ENCODE measurements around the gene KCNQ2. TPM values are rescaled to one million over a fixed set of nuclear protein-coding genes. Genes with fewer than 3 reads are reported as not detected.

The KCNQ2 gene
- total RNA-seq, 1 donor from 2014 or later: not detected

GRCh38 chr20:63441136-63442099 is 31.0 kb downstream of the KCNQ2 start:
- Histone ChIP-seq H3K27me3 (ENCODE audit: low read depth) (peaks cover 24% of the 10 kb centered on the region), H3K4me3 (no peak overlapping the region), H3K9me3 (no peaks in the 10 kb centered on the region), H3K27ac (no peak overlapping the region), H3K4me1 (no peaks in the 10 kb centered on the region), H3K36me3 (no peaks in the 10 kb centered on the region)
- ATAC-seq (peak in 1 of 2 donors; percentile 11), DNase-seq (no peak)
- intact Hi-C loops (cut with DNase I): no loop called here
- TF ChIP-seq, protein P1, sequence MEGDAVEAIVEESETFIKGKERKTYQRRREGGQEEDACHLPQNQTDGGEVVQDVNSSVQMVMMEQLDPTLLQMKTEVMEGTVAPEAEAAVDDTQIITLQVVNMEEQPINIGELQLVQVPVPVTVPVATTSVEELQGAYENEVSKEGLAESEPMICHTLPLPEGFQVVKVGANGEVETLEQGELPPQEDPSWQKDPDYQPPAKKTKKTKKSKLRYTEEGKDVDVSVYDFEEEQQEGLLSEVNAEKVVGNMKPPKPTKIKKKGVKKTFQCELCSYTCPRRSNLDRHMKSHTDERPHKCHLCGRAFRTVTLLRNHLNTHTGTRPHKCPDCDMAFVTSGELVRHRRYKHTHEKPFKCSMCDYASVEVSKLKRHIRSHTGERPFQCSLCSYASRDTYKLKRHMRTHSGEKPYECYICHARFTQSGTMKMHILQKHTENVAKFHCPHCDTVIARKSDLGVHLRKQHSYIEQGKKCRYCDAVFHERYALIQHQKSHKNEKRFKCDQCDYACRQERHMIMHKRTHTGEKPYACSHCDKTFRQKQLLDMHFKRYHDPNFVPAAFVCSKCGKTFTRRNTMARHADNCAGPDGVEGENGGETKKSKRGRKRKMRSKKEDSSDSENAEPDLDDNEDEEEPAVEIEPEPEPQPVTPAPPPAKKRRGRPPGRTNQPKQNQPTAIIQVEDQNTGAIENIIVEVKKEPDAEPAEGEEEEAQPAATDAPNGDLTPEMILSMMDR (IDR thresholded peaks at IDR 0.05): no peak

- no peak overlapping the region for H3K4me3 ChIP-seq
- H3K27ac ChIP-seq: no peak overlapping the region
- TF ChIP-seq, protein P1 (IDR thresholded peaks at IDR 0.05): no peak
- no peaks in the 10 kb centered on the region for H3K9me3 ChIP-seq
- DNase-seq (no peak), ATAC-seq (no peak)
- H3K27me3 ChIP-seq (ENCODE audit: low read depth): peaks cover 20% of the 10 kb centered on the region
- no peaks in the 10 kb centered on the region for H3K4me1 ChIP-seq
- intact Hi-C loops (cut with DNase I): no loop called here
- H3K36me3 ChIP-seq: no peaks in the 10 kb centered on the region
These were observed 32.0 kb downstream of the KCNQ2 start for GRCh38 chr20:63440366-63440955.

DNA sequence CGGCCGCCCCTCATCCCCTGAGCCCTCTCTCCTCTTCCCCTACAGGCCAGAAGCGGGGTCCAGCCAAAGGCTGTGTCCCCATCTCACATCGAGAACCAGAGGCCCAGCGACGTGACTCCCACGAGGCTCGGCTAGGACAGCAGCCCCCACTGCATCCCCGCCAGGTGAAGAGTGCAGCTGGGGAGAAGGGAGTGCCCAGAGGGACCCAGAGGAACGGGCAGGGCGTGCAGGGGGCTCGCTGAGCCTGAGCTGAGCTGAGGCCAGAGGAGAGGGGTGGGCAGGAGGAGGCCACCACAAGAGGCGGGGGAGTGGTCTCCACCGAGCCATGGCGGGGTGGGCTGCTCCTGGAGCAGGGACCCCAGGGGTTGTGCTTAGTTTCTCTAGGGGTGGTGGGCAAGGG is 32.6 kb downstream of the KCNQ2 start:
- H3K4me3 ChIP-seq: no peak overlapping the region
- no peaks in the 10 kb centered on the region for H3K9me3 ChIP-seq
- no peaks in the 10 kb centered on the region for H3K36me3 ChIP-seq
- TF ChIP-seq, protein P1 (IDR thresholded peaks at IDR 0.05): no peak
- intact Hi-C loops (cut with DNase I): no loop called here
- ATAC-seq (no peak), DNase-seq (no peak)
- H3K4me1 ChIP-seq: no peaks in the 10 kb centered on the region
- H3K27ac ChIP-seq: no peak overlapping the region
- peaks cover 21% of the 10 kb centered on the region for H3K27me3 ChIP-seq (ENCODE audit: low read depth)

DNA sequence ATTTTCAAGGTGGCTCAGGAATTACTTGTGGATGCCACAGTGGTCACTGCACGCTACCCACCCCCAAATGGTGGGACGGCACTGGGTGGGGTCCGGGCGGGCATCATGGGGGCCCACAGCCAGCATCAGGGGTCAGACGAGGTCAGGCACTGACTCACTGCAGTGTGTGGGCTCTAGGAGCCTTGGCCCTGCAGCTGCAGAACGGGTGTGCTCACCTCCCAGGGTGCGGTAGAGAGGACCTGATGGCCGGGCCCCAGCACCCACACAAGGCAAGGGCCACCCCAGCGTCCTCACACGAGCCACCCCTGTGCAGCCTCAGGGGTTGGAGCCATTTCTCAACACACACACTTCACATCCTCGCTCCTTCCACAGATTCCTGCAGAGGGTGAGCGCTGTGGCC is 34.3 kb downstream of the KCNQ2 start:
- intact Hi-C loops (cut with DNase I): no loop called here
- Histone ChIP-seq H3K9me3 (no peaks in the 10 kb centered on the region), H3K27ac (no peak overlapping the region), H3K4me3 (no peak overlapping the region), H3K27me3 (ENCODE audit: low read depth) (peaks cover 26% of the 10 kb centered on the region), H3K4me1 (no peaks in the 10 kb centered on the region), H3K36me3 (no peaks in the 10 kb centered on the region)
- DNase-seq: no peak
- TF ChIP-seq, protein P1 (IDR thresholded peaks at IDR 0.05): no peak
- no peak for ATAC-seq

DNA sequence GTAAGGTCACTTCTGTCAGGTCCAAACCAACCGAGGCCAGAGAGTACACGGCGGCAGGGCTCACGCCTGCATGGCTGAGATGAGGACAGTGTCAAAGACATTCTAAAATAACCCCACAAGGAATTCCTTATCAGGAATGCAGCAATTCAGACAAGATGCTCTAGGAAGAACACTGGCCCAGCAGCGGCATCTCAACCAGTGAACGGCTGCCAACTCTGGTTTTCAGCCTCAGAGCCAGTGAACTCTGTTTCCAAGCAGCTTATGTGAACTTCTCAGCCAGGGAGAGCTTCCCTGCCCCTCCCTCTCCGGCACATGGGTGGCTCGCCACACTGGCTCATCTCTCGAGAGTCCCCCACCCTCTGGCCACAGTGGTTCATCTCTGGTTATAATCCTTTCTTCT is 36.9 kb downstream of the KCNQ2 start:
- no peak for DNase-seq
- TF ChIP-seq, protein P1 (IDR thresholded peaks at IDR 0.05): no peak

More for the DNA sequence above, 36.9 kb downstream of the KCNQ2 start:
- ATAC-seq: no peak
- H3K27ac ChIP-seq: no peak overlapping the region
- H3K4me1 ChIP-seq: no peaks in the 10 kb centered on the region
- H3K27me3 ChIP-seq (ENCODE audit: low read depth): peaks cover 22% of the 10 kb centered on the region
- H3K36me3 ChIP-seq: no peaks in the 10 kb centered on the region
- no peak overlapping the region for H3K4me3 ChIP-seq
- no peaks in the 10 kb centered on the region for H3K9me3 ChIP-seq
- intact Hi-C loops (cut with DNase I): no loop called here

Data from lower lobe of right lung (tissue), 2 donors.